PC-3 (cell line): ENCODE results near the gene TMEM91. TPM values are rescaled to one million over a fixed set of nuclear protein-coding genes. Genes with fewer than 3 reads are reported as not detected.

Source experiments
- ATAC-seq: fragments of 200-7000 bp; cut with Tn5 transposase; 2 replicates; pipeline ENCODE4 v1.9.1; 2020; ENCODE audit warnings: mild to moderate bottlenecking, moderate library complexity
- BruUV-seq: library from RNA; stranded (reverse); fragments of 400-500 nt; replicated peaks from 2 replicates; lab custom pipeline; 2021; lab: Mats Ljungman, UMichigan
- CTCF ChIA-PET: fragments of 300-600 bp; sonication (Branson Sonifier 250); formaldehyde crosslinking; loops from one replicate; lab custom pipeline; 2022; ENCODE audit warnings: antibody characterized with exemption; lab: Charles Lee
- POLR2A ChIA-PET: fragments of 300-600 bp; sonication (Branson Sonifier 250); formaldehyde crosslinking; loops from one replicate; lab custom pipeline; 2022; ENCODE audit warnings: antibody characterized with exemption; ENCODE audit not compliant: unreplicated experiment; lab: Charles Lee
- DNase-seq: peaks from one replicate; pipeline ENCODE4 v3.0.0-alpha.2; 2015
- H2AFZ ChIP-seq: fragments of 300-600 bp; sonication (generic); 2 replicates; pipeline ENCODE4 v1.6.0; 2016; ENCODE audit warnings: antibody characterized with exemption, low read length
- H3F3A ChIP-seq: fragments of 300-600 bp; sonication (generic); one replicate; pipeline ENCODE4 v1.6.0; 2017; ENCODE audit warnings: antibody characterized with exemption, low read length, control low read depth, mild to moderate bottlenecking; ENCODE audit not compliant: unreplicated experiment
- H3K27ac ChIP-seq: fragments of 300-600 bp; sonication (generic); 2 replicates; pipeline ENCODE4 v1.5.1; 2016; ENCODE audit warnings: mild to moderate bottlenecking, low read length
- H3K27me3 ChIP-seq: fragments of 300-600 bp; sonication (generic); 2 replicates; pipeline ENCODE4 v1.6.1; 2016; ENCODE audit warnings: low read length, mixed read lengths
- H3K36me3 ChIP-seq: fragments of 300-600 bp; sonication (generic); 2 replicates; pipeline ENCODE4 v1.6.1; 2016; ENCODE audit warnings: low read depth, mixed run types, low read length, mixed read lengths
- H3K4me1 ChIP-seq: fragments of 300-600 bp; sonication (generic); 2 replicates; pipeline ENCODE4 v1.5.1; 2016; ENCODE audit warnings: low read length; ENCODE audit not compliant: insufficient read depth
- H3K4me2 ChIP-seq: fragments of 300-600 bp; sonication (generic); 2 replicates; pipeline ENCODE4 v1.6.0; 2016; ENCODE audit warnings: low read length
- H3K4me3 ChIP-seq: fragments of 300-600 bp; sonication (generic); 2 replicates; pipeline ENCODE4 v1.5.1; 2016; ENCODE audit warnings: mild to moderate bottlenecking, low read length, mixed read lengths
- H3K79me2 ChIP-seq: fragments of 300-600 bp; sonication (generic); 2 replicates; pipeline ENCODE4 v1.6.1; 2017; ENCODE audit warnings: low read length, mixed read lengths
- H3K9ac ChIP-seq: fragments of 300-600 bp; sonication (generic); 2 replicates; pipeline ENCODE4 v1.6.0; 2016; ENCODE audit warnings: mild to moderate bottlenecking, low read length
- H3K9me2 ChIP-seq: fragments of 300-600 bp; sonication (generic); replicated peaks from 2 replicates; pipeline ENCODE4 v1.6.1; 2016; ENCODE audit warnings: mixed run types, low read length, mixed read lengths
- H3K9me3 ChIP-seq: fragments of 300-600 bp; sonication (generic); 2 replicates; pipeline ENCODE4 v1.6.1; 2016; ENCODE audit warnings: low read length, mixed read lengths
- H4K20me1 ChIP-seq: fragments of 300-600 bp; sonication (generic); 2 replicates; pipeline ENCODE4 v1.6.1; 2016; ENCODE audit warnings: low read length, mixed read lengths
- EZH2 ChIP-seq: fragments of 300-600 bp; sonication (generic); IDR thresholded peaks from one replicate; pipeline ENCODE4 v1.6.1; 2017; ENCODE audit warnings: antibody characterized with exemption, mild to moderate bottlenecking, low read length; ENCODE audit not compliant: unreplicated experiment
- EZH2phosphoT487 ChIP-seq: fragments of 300-600 bp; sonication (generic); IDR thresholded peaks from 2 replicates; pipeline ENCODE4 v1.6.1; 2018; ENCODE audit warnings: mild to moderate bottlenecking, antibody characterized with exemption, low read length, borderline replicate concordance
- intact Hi-C: fragments of 100-400 bp; cut with micrococcal nuclease; formaldehyde crosslinking; loops from 2 replicates; pipeline ENCODE4 v1.9.0; 2023
- total RNA-seq: library from RNA; depleted of rRNA; stranded (reverse); fragments of >200 nt; gene quantifications from 2 replicates; pipeline ENCODE4 v1.2.3, GENCODE V29; 2014
- TF ChIP-seq, protein P1 (sequence below): fragments of 300-600 bp; sonication (generic); conservative IDR thresholded peaks from 2 replicates; pipeline ENCODE4 v1.5.1; 2017; ENCODE audit warnings: antibody characterized with exemption, low read depth, mild to moderate bottlenecking, low read length

Gene TMEM91
- total RNA-seq, 1 experiment from 2014 or later = 2.4 TPM

DNA sequence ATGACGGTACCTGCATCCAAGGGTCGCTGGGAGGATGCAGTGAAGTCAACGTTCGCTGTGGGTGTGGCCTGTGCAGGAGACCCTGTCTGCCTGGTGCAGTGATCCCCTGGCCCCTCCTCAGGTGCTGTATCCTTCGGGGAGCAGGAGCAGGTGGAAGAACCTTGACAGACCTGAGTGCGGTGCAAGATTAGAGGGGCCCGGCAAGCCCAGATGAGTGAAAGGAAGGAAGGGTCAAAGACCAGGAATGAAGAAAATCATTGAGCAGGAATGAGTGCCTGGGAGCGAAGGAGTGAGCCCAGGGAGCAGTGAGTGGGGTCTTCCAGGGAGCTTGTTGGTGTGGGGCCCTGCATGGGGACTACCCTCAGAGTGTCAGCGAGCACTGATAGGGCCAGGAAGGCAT, 38.1 kb downstream of the TMEM91 start:
- no peak overlapping the region for H3K9ac ChIP-seq
- no peaks in the 10 kb centered on the region for H3K27me3 ChIP-seq
- ATAC-seq (no peak), DNase-seq (no peak)
- BruUV-seq = no TSS peak
- H3K9me2 ChIP-seq = no peaks in the 10 kb centered on the region
- H3K9me3 ChIP-seq = no peaks in the 10 kb centered on the region
- no peak for TF ChIP-seq EZH2
- TF ChIP-seq, protein P1, sequence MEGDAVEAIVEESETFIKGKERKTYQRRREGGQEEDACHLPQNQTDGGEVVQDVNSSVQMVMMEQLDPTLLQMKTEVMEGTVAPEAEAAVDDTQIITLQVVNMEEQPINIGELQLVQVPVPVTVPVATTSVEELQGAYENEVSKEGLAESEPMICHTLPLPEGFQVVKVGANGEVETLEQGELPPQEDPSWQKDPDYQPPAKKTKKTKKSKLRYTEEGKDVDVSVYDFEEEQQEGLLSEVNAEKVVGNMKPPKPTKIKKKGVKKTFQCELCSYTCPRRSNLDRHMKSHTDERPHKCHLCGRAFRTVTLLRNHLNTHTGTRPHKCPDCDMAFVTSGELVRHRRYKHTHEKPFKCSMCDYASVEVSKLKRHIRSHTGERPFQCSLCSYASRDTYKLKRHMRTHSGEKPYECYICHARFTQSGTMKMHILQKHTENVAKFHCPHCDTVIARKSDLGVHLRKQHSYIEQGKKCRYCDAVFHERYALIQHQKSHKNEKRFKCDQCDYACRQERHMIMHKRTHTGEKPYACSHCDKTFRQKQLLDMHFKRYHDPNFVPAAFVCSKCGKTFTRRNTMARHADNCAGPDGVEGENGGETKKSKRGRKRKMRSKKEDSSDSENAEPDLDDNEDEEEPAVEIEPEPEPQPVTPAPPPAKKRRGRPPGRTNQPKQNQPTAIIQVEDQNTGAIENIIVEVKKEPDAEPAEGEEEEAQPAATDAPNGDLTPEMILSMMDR = no peak
- no peak for TF ChIP-seq EZH2phosphoT487
- H3K4me1 ChIP-seq = peaks cover 2% of the 10 kb centered on the region
- H3K4me2 ChIP-seq = no peak overlapping the region
- intact Hi-C loops = no loop called here
- H3K4me3 ChIP-seq = no peak overlapping the region
- no peaks in the 10 kb centered on the region for H4K20me1 ChIP-seq
- no peaks in the 10 kb centered on the region for H3K79me2 ChIP-seq
- H3K27ac ChIP-seq = no peak overlapping the region
- H3K36me3 ChIP-seq = no peaks in the 10 kb centered on the region
- no peaks in the 10 kb centered on the region for H3F3A ChIP-seq
- H2AFZ ChIP-seq = no peak overlapping the region
- CTCF ChIA-PET = no interaction called here
- POLR2A ChIA-PET = no interaction called here

DNA sequence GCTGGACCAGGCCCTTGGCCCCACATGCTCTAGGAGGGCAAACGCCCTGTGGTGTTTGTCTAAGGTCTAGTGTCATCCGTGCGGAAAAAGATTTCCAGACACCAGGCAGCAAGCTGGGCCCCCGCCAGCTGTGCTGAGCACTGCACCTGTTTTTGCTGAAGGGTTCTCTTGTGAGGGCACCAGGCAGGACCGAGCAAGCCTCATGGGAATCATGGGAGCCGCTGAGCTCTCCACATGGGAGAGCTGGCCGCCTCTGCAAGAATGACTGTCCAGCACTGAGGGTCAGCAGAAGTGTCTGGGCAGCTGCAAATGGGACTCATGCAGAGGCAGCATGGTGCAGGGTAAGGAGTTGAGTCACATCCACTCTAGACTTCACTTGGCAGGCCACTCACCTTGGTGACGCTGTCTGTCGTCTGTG, 38.8 kb downstream of the TMEM91 start:
- Histone ChIP-seq H3K9me3 (no peaks in the 10 kb centered on the region), H3K4me2 (no peak overlapping the region), H4K20me1 (no peaks in the 10 kb centered on the region), H3K9ac (no peak overlapping the region), H3K27ac (no peak overlapping the region), H3K79me2 (no peaks in the 10 kb centered on the region), H2AFZ (no peak overlapping the region), H3K4me1 (no peaks in the 10 kb centered on the region), H3F3A (no peaks in the 10 kb centered on the region), H3K36me3 (0 out of 2 replicates have a peak, but pooled peaks cover 3% of the 10 kb centered on the region), H3K27me3 (no peaks in the 10 kb centered on the region), H3K9me2 (no peaks in the 10 kb centered on the region), H3K4me3 (no peak overlapping the region)
- POLR2A ChIA-PET = no interaction called here
- no peak for TF ChIP-seq EZH2
- ATAC-seq (no peak), DNase-seq (no peak)
- intact Hi-C loops = no loop called here
- BruUV-seq = no TSS peak
- CTCF ChIA-PET = no interaction called here

DNA sequence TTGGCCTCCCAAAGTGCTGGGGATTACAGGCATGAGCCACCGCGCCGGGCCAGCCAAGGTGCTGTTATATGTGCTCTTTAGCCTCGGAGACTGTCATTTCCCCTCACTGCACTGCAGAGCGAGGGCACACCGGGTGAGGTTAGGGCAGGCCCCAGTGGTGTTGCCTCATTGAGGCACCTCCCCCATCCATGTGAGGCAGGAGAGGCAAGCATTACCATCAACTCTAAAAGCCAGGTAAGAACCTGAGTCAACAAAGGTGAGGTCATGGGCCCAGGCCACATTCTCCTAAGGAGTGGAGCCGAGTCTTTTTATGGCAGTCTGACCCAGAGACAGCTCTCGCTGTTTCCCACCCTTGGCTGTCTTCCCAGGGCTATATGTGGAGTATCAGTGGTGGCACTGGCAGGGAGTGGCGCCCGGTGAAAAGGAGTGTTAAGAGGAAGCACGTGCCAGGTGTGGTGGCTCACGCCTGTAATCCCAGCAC, 39.9 kb downstream of the TMEM91 start:
- H3K27me3 ChIP-seq = no peaks in the 10 kb centered on the region
- H3F3A ChIP-seq = no peaks in the 10 kb centered on the region
- DNase-seq (no peak), ATAC-seq (no peak)
- no peaks in the 10 kb centered on the region for H3K79me2 ChIP-seq
- H3K4me3 ChIP-seq = no peak overlapping the region
- ChIA-PET CTCF (no interaction called here), POLR2A (no interaction called here)
- H3K9me2 ChIP-seq = no peaks in the 10 kb centered on the region
- no peaks in the 10 kb centered on the region for H3K4me1 ChIP-seq
- TF ChIP-seq EZH2phosphoT487 (no peak), EZH2 (no peak)
- TF ChIP-seq, protein P1 = no peak
- H2AFZ ChIP-seq = no peak overlapping the region
- no peak overlapping the region for H3K4me2 ChIP-seq
- intact Hi-C loops = no loop called here
- H4K20me1 ChIP-seq = no peaks in the 10 kb centered on the region
- H3K9ac ChIP-seq = no peak overlapping the region
- no peaks in the 10 kb centered on the region for H3K9me3 ChIP-seq
- BruUV-seq = no TSS peak
- no peak overlapping the region for H3K27ac ChIP-seq
- H3K36me3 ChIP-seq = 0 out of 2 replicates have a peak, but pooled peaks cover 3% of the 10 kb centered on the region
